ENCODE data around the gene PTH2.
A peak's percentile ranks its signal among the peaks of the same experiment; 100 is the strongest.

The PTH2 gene

DNA sequence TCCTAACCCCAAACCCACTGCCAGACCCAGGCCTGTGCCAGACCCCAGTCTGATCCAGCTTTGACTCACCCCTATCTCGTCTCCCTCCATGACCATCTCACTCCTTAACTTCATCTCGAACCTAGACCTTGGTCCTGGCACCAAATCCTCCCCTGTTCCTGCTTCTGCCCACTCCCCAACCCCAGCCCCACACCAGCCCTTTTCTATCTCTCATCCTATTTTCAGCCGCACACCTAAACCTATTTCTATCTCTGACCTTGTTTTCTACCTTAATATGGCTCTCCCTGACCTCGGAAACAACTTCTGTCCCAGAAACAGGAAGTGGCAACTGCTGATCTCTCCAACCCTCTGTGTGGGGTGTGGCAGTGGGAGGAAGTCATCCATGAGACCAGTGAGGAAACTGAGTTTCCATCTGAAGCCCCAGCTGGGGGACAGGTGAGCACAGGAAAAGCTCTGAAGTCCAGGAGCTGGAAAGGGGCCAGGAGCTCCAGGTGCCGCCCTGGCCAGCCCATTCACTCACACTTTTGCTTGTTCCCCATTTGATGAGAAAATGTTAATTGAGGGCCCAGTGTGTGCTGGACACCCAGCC is 13.7 kb downstream of the PTH2 start:
- no peak for DNase-seq (ENCODE audit: low spot score)

DNA sequence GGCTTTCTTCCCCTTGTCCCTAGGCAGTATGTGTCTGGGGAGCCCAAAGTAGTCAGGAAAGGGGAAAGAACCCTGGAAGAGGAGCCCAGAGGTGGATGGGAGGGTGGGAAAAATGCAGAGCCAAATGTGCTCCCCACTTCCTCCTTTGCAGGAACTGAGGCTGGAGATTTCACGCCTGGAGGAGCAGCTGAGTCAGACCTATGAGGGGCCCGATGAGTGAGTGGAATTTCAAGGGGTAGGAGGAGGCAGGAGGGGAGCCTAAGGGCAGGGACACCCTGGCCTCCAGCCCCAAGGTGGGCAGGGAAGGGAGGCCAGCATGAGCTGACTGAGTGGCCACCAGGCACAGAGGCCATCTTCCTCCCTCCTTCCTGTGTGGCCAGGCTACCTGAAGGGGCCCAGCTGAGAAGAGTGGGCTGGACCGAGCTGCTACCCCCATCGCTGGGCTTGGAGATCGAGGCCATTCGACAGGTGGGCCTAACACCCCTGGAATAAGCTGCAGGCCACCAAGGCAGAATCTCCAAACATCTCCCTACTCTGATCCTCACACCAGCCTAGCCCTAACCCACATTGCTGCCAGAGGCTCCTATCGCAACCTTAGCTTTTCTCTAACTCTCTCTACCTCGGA is 14.3 kb downstream of the PTH2 start:
- DNase-seq (ENCODE audit: low spot score): no peak

GRCh38 chr19:49407482-49408015 is 15.7 kb downstream of the PTH2 start:
- DNase-seq (ENCODE audit: low spot score): no peak

GRCh38 chr19:49407079-49407478 is 16.2 kb downstream of the PTH2 start:
- DNase-seq (ENCODE audit: low spot score): no peak

GRCh38 chr19:49403404-49404187 is 19.6 kb downstream of the PTH2 start:
- DNase-seq (ENCODE audit: low spot score): peak; percentile 24

DNA sequence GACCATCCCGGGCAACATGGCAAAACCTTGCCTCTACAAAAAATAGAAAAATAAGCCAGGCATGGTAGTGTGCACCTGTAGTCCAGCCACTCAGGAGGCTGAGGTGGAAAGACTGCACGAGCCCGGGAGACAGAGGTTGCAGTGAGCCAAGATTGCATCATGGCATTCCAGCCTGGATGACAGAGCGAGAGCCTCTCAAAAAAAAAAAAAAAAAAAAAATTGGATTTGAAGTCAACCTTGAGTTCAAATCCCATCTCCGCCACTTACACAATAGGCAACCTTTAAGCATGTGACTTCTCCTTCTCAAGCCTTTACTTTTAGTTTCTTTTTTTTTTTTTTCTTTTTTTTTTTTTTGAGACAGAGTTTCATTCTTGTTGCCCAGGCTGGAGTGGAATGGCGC is 23.2 kb downstream of the PTH2 start:
- no peak for DNase-seq (ENCODE audit: low spot score)

- DNase-seq (ENCODE audit: low spot score): peak; percentile 56
Measured at GRCh38 chr19:49398931-49399330, 24.3 kb downstream of the PTH2 start.

- peak; percentile 11 for DNase-seq (ENCODE audit: low spot score)
Measured at GRCh38 chr19:49398001-49398615, 25.1 kb downstream of the PTH2 start.

- DNase-seq (ENCODE audit: low spot score): no peak
Measured at GRCh38 chr19:49396738-49397505, 26.3 kb downstream of the PTH2 start.

DNA sequence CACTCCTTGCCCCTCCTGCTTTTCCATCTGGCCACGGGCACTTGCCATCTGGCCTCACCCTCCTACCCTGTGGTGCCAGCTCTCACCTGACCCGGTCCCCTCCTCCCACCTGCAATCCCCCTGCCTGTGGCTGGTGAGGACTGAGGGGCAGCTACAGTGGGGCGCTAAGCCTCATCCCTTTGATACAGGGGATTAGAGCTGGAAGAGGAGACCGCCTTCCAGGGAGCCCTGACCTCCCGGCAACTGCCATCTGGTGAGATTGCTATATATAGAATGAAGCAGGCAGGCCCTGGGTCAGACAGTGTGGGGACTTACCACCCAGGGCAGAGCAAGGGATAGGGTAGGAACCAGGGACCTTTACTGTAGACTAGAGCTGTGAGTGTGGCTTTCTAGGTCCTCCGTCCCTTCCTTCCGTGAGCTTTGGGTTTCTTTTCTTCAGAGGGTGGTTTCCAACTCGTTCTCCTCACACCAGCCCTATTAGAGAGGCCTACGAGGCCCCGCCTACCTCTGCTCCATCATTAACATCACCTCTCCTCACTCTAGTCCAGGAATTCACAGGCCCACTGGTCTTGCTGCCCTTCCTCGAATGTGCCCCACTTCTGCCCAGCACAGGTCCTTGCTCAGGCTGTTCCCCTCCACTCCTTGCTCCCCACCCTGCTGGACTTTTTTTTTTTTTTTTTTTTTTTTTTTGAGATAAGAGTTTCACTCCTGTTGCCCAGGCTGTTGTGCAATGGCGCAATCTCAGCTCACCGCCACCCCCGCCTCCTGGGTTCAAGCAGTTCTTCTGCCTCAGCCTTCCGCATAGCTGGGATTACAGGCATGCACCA is 27.4 kb downstream of the PTH2 start:
- DNase-seq (ENCODE audit: low spot score): peak; percentile 83

DNA sequence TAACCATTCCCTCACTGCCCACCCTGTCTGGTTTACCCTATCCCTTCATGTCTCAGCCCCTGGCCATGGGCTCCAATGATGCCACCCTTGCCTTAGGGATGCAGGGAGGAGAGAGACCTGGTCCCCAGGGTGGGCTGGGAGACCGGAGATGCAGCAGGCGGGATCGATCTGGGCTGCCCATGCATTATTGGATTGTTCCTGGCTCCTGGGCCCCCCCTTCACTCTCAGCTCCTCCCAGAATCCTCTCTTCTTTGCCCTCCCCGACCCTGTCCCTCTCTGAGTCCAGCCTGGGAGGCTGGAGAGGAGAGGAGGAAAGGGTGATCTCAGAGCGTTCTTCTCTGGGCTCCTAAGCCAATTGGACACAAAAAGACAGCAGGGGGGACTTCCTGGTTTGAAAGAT is 29.4 kb downstream of the PTH2 start:
- DNase-seq (ENCODE audit: low spot score): peak; percentile 18

DNA sequence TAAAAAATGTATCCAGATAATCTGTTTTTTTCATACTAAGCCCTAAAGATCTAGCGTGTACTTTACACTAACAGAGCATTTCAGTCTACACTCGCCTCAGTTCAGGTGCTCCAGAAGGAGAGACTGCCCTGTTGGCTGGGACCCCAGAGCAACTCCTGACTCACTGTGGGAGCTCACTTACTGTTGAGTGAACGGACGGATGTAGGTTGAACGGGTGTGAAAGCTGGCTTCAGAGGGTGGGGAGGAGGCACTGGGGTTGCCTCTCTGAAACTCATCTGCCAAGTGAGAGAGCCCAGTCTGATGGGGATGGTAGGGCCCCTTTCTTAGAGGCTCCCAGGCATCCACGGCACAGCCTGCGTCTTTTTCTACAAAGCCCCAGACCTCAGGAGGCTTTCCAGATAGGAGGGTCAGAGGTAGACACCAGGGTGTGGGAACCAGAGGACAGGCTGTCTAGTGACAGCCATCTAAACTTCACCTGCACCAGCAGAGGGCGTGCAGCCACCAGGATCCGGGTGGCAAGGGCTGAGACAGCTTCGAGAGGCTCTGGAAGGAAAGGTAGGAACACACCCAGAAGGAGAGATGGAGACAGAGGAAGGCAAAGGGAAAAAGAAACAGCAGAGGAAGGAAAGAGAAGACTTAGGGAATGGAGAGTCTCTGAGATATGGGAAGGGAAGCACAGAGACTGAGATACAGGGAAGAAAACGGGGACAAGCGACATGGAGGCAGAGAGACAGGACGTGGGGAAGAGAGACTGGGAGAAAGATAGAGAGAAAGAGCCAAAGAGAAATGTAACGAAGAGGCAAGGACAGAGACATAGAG is 31.5 kb downstream of the PTH2 start:
- peak; percentile 97 for DNase-seq (ENCODE audit: low spot score)

DNA sequence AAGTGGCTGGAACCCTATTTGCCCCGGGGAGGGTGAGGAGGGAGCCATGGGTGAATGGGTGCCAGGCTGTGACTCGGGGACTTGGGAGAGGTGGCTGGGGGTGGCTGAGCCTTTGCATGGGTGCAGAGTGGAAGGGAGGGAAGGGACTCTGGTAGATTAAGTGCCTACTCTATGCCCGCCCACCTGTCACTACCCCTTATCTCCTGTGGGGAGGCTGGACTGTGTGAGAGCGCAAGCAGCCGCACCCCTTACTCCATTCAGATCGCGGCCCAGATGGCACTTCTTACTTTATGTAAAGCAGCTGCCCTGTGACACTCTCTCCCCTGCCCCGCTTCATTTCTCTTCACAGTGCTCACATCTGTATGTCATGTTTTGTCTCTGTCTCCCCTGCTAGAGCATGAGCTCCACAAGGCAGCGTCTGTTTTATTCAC is 32.3 kb downstream of the PTH2 start:
- no peak for DNase-seq (ENCODE audit: low spot score)

DNA sequence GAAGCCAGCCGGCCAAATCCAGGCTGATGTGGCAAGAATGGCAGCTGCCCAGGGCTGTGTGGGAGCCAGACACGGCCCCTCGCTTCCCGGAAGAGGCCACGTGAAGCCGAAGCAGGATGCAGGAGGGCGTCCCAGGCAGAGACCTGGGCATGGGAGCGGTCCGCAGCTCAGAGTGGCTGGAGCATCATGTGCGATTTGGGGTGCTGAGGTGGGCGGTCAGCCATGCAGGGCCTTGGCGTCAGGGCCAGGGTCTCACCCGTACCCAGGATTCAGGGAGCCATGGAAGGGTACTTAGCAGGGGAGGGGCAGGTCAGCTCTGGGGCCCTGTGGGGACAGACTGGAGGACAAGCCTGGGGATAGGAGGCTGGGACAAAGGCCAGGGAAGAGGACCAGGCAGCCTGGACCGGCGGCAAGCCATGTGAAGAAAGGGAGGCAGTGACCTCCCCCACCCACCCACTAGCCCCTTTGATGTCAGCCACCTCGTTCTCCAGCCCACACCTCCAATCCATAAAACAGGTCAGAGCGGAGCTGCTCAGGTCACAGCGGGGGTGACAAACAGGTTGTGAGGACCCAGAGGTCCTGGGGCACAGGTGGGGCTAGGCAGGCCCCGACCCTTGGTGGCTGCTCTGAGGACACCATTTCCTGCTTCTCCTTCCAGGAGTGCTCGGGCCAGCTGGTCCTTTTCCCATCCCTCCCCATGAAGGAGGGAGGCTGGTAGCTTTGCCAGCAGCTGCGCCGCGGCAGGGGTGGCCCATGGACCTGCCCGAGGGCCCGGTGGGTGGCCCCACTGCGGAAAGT is 32.9 kb downstream of the PTH2 start:
- DNase-seq (ENCODE audit: low spot score): no peak

DNA sequence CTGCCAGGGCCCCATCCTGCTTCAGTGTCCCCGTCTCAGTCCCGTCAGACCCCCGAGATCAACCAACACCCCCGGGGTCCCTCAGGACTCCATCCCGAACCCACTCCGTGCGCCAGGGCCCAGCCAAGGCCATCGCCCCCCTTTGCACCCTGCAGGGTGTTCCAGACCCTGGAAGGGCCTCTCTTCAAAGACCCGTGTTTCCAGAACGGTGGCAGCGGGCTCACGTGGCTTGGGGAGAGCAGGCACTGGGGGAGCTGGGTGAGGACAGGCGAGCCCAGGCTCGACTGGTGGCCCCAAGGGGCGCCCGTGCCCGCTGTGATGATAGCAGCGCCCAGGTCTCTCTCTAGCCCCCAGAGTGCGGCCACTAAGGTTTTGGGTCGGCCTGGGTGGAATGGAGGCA is 33.8 kb downstream of the PTH2 start:
- DNase-seq (ENCODE audit: low spot score): no peak

DNA sequence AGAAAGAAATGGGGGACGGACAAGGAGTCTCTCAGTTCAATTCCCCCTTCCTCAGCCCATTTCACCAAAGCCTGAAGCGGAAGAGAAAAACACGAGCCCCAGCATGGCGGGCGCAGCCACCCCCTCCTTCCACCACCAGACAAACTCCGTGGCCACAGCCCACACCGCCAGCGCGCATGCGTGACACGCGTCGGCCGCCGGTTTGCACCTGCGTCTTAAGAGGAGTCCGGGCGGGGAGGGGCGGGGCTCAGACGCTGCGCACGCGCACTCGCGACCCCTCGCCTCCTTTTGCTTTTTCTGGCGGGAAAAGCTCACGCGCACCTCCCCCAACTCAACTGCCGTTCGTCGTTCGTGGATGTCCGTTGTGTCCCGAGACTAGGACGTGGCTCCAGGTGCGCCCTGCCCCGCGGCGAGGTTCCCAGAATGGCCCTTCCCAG is 35.3 kb downstream of the PTH2 start, which contains the start of gene KASH5:
Gene KASH5, plus strand, starts transcription at position 314 of the 437 bp plus-strand sequence. CDS start 2,635 bp downstream, outside the sequence.
- peak; percentile 59 for DNase-seq (ENCODE audit: low spot score)

GRCh38 chr19:49383599-49383998 is 39.6 kb downstream of the PTH2 start:
- DNase-seq (ENCODE audit: low spot score): no peak

- DNase-seq (ENCODE audit: low spot score): no peak
Measured at GRCh38 chr19:49382639-49383038, 40.6 kb downstream of the PTH2 start.

DNA sequence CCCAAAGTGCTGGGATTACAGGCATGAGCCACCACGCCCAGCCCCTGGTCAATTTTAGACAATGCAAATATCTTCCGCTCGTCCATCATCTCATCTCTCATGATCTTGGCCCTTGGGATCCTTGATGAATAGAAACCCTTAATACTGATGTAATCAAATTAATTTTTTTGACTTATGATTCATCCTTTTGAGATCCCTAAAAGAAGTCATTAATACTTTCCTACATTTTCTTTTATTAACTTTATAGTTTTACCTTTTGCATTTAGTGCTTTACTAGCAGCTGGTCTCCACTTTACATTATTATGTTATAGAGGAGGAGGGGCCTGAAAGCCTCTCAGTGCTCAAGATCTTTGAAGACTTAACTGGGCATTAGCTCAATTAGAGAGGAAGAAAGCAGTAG is 42.9 kb downstream of the PTH2 start:
- no peak for DNase-seq (ENCODE audit: low spot score)

Data from cerebellar cortex (tissue), 1 donor.